Measurements from ENCODE around the gene CNPPD1. TPM values are rescaled to one million over a fixed set of nuclear protein-coding genes. Genes with fewer than 3 reads are reported as not detected.

The CNPPD1 gene
- total RNA-seq, 3 donors from 2014 or later (not counting 1 experiment from before 2014, with no cell fraction given): 64.4 to 72.4 (median 64.8) TPM

GRCh38 chr2:219168526-219168925, 8.2 kb downstream of the CNPPD1 start:
- whole genome bisulfite sequencing (ENCODE audit: insufficient coverage): 41% methylated on average over 5 of the region's 6 CpGs
- H3K4me1 Mint-ChIP-seq: peaks cover 5 to 18% of the 10 kb centered on the region in 2 donors
- no peak overlapping the region for H3K4me3 Mint-ChIP-seq
- no peak for ATAC-seq
- no peaks in the 10 kb centered on the region for H3K36me3 Mint-ChIP-seq
- Histone ChIP-seq H3K27me3 (ENCODE audit: control insufficient read depth, insufficient read depth, low read length) (no peaks in the 10 kb centered on the region), H3K4me1 (ENCODE audit: control insufficient read depth, insufficient read depth, low read length) (no peaks in the 10 kb centered on the region), H3K9me3 (ENCODE audit: control insufficient read depth, insufficient read depth, low read length) (no peaks in the 10 kb centered on the region), H3K36me3 (ENCODE audit: control insufficient read depth, insufficient read depth, low read length) (peaks cover 20% of the 10 kb centered on the region), H3K4me3 (ENCODE audit: low read length) (no peak overlapping the region), H3K27ac (ENCODE audit: low read length) (no peak overlapping the region)
- DNase-seq: no peak
- no peak overlapping the region for H3K27ac Mint-ChIP-seq
- H3K9me3 Mint-ChIP-seq: no peaks in the 10 kb centered on the region
- no peaks in the 10 kb centered on the region for H3K27me3 Mint-ChIP-seq (ENCODE audit: low read depth in 2 of 2)
- intact Hi-C loops (cut with micrococcal nuclease): no loop called here
- no peak for TF ChIP-seq CTCF (IDR thresholded peaks at IDR 0.05)

- no peak for DNase-seq
- Histone ChIP-seq H3K4me3 (ENCODE audit: low read length) (no peak overlapping the region), H3K9me3 (ENCODE audit: control insufficient read depth, insufficient read depth, low read length) (no peaks in the 10 kb centered on the region), H3K36me3 (ENCODE audit: control insufficient read depth, insufficient read depth, low read length) (peaks cover 15% of the 10 kb centered on the region), H3K27ac (ENCODE audit: low read length) (no peak overlapping the region), H3K27me3 (ENCODE audit: control insufficient read depth, insufficient read depth, low read length) (no peaks in the 10 kb centered on the region), H3K4me1 (ENCODE audit: control insufficient read depth, insufficient read depth, low read length) (no peaks in the 10 kb centered on the region)
- H3K27me3 Mint-ChIP-seq (ENCODE audit: low read depth in 2 of 2): no peaks in the 10 kb centered on the region
- H3K4me3 Mint-ChIP-seq: no peak overlapping the region
- H3K9me3 Mint-ChIP-seq: no peaks in the 10 kb centered on the region
- peaks cover 5 to 14% of the 10 kb centered on the region in 2 donors for H3K4me1 Mint-ChIP-seq
- H3K36me3 Mint-ChIP-seq: no peaks in the 10 kb centered on the region
- intact Hi-C loops (cut with micrococcal nuclease): no loop called here
- 86% methylated on average over 5 of the region's 5 CpGs for WGBS (ENCODE audit: insufficient coverage)
- H3K27ac Mint-ChIP-seq: no peak overlapping the region
- no peak for ATAC-seq
- TF ChIP-seq CTCF (IDR thresholded peaks at IDR 0.05): no peak
These were observed 8.7 kb downstream of the CNPPD1 start for GRCh38 chr2:219167997-219168396.

- peaks cover 9 to 13% of the 10 kb centered on the region in 2 donors for H3K4me1 Mint-ChIP-seq
- no peak overlapping the region for H3K27ac ChIP-seq (ENCODE audit: low read length)
- no peaks in the 10 kb centered on the region for H3K36me3 Mint-ChIP-seq
- ATAC-seq (no peak), DNase-seq (no peak)
- H3K27me3 ChIP-seq (ENCODE audit: control insufficient read depth, insufficient read depth, low read length): no peaks in the 10 kb centered on the region
- H3K9me3 Mint-ChIP-seq: no peaks in the 10 kb centered on the region
- H3K36me3 ChIP-seq (ENCODE audit: control insufficient read depth, insufficient read depth, low read length): no peaks in the 10 kb centered on the region
- TF ChIP-seq CTCF (IDR thresholded peaks at IDR 0.05): no peak
- H3K9me3 ChIP-seq (ENCODE audit: control insufficient read depth, insufficient read depth, low read length): no peaks in the 10 kb centered on the region
- H3K27me3 Mint-ChIP-seq (ENCODE audit: low read depth in 2 of 2): no peaks in the 10 kb centered on the region
- no peak overlapping the region for H3K4me3 Mint-ChIP-seq
- peaks cover 7% of the 10 kb centered on the region for H3K4me1 ChIP-seq (ENCODE audit: control insufficient read depth, insufficient read depth, low read length)
- intact Hi-C loops (cut with micrococcal nuclease): no loop called here
- 94% methylated on average over 10 of the region's 10 CpGs for WGBS (ENCODE audit: insufficient coverage)
- H3K27ac Mint-ChIP-seq: no peak overlapping the region
- no peak overlapping the region for H3K4me3 ChIP-seq (ENCODE audit: low read length)
These were observed 11.4 kb downstream of the CNPPD1 start for GRCh38 chr2:219165058-219165911.

Data from natural killer cell (primary cell).